ENCODE data around the gene PSG5. TPM values are rescaled to one million over a fixed set of nuclear protein-coding genes. Genes with fewer than 3 reads are reported as not detected.
"Not testable (repeated sequence)": the region's sequence is repeated elsewhere in the genome, so short reads cannot be mapped to it uniquely, and the experiment has no call there.

Gene PSG5
- total RNA-seq, 2 experiments from 2014 or later: not detected

DNA sequence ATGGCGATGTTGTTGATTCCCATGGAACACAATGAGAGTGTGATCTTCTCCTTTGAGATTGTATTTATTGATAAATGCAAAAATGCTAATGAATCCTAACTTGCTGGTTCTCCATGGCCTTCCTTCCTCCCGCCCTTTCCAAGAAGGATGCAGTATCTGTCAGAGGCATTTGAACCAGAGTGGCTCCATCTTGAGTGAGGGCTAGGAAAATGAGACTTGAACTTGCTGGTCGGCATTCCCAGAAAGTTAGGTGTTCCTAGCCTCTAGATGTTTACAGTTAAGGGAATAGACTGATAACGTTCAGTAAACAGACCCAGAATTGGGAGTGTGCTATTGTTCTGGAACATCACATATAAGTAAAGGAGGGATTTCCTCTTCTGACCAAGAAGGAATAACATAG is 59.6 kb downstream of the PSG5 start:
- POLR2A ChIA-PET: no interaction called here
- no peak for DNase-seq
- CTCF ChIA-PET: no interaction called here
- no peaks in the 10 kb centered on the region for H3K4me1 ChIP-seq (ENCODE audit: insufficient read depth, low read length)
- H3K9me3 ChIP-seq (ENCODE audit: control insufficient read depth in 1 of 2, insufficient read depth in 1 of 2, low read length in 2 of 2): no peaks in the 10 kb centered on the region
- H3K4me3 Mint-ChIP-seq: no peak overlapping the region
- intact Hi-C loops (cut with DNase I, micrococcal nuclease): no loop called here
- TF ChIP-seq CTCF (IDR thresholded peaks at IDR 0.05): no peak
- H3K9me3 Mint-ChIP-seq: peaks cover 7% of the 10 kb centered on the region
- no peaks in the 10 kb centered on the region for H3K36me3 ChIP-seq (ENCODE audit: insufficient read depth, low read length)
- H3K4me3 ChIP-seq (ENCODE audit: low read length): no peak overlapping the region
- H3K27me3 ChIP-seq (ENCODE audit: control insufficient read depth in 1 of 2, insufficient read depth in 2 of 2, low read length in 2 of 2): no peaks in the 10 kb centered on the region
- H3K27me3 Mint-ChIP-seq: peaks cover 5% of the 10 kb centered on the region
- no peaks in the 10 kb centered on the region for H3K36me3 Mint-ChIP-seq (ENCODE audit: low read depth)
- no peak overlapping the region for H3K27ac ChIP-seq (ENCODE audit: low read depth in 1 of 2, low read length in 2 of 2)
- H3K27ac Mint-ChIP-seq: no peak overlapping the region
- ATAC-seq (ENCODE audit: poor library complexity): no peak
- no peaks in the 10 kb centered on the region for H3K4me1 Mint-ChIP-seq (ENCODE audit: low read depth)

DNA sequence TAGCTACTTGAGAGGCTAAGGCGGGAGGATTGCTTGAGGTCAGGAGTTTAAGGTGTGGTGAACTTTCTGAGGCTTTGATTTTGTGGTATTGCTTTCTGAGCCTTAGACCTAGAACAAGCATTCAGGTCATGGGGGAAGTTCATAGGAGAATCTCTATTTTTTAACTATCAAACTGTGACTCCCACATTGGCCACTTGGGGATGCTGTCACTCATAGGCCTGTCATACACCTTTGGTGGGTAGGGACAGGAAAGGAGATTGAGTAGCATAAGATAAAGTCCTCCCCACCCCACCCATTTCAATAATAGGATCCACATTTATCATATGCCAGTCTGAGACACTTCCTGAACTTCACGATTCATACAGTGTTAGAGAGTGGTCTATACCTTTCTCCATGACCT is 62.0 kb downstream of the PSG5 start:
- Mint-ChIP-seq H3K27ac (no peak overlapping the region), H3K4me3 (no peak overlapping the region), H3K36me3 (ENCODE audit: low read depth) (no peaks in the 10 kb centered on the region), H3K4me1 (ENCODE audit: low read depth) (no peaks in the 10 kb centered on the region), H3K27me3 (peaks cover 11% of the 10 kb centered on the region), H3K9me3 (peaks cover 9% of the 10 kb centered on the region)
- DNase-seq (no peak), ATAC-seq (ENCODE audit: poor library complexity) (no peak)
- Histone ChIP-seq H3K9me3 (ENCODE audit: control insufficient read depth in 1 of 2, insufficient read depth in 1 of 2, low read length in 2 of 2) (no peaks in the 10 kb centered on the region), H3K4me3 (ENCODE audit: low read length) (no peak overlapping the region), H3K27me3 (ENCODE audit: control insufficient read depth in 1 of 2, insufficient read depth in 2 of 2, low read length in 2 of 2) (no peaks in the 10 kb centered on the region), H3K4me1 (ENCODE audit: insufficient read depth, low read length) (no peaks in the 10 kb centered on the region), H3K27ac (ENCODE audit: low read depth in 1 of 2, low read length in 2 of 2) (no peak overlapping the region), H3K36me3 (ENCODE audit: insufficient read depth, low read length) (no peaks in the 10 kb centered on the region)
- intact Hi-C loops (cut with DNase I, micrococcal nuclease): no loop called here
- POLR2A ChIA-PET: no interaction called here
- CTCF ChIA-PET: no interaction called here
- TF ChIP-seq CTCF (IDR thresholded peaks at IDR 0.05): no peak

GRCh38 chr19:43120433-43121026 is 65.8 kb downstream of the PSG5 start:
- ATAC-seq (ENCODE audit: poor library complexity); H3K4me1 Mint-ChIP-seq (ENCODE audit: low read depth); H3K27ac ChIP-seq (ENCODE audit: low read depth in 1 of 2, low read length in 2 of 2); H3K4me3 Mint-ChIP-seq; CTCF ChIA-PET; POLR2A ChIA-PET; H3K4me1 ChIP-seq (ENCODE audit: insufficient read depth, low read length); H3K27me3 ChIP-seq (ENCODE audit: control insufficient read depth in 1 of 2, insufficient read depth in 2 of 2, low read length in 2 of 2); H3K27ac Mint-ChIP-seq; DNase-seq; H3K9me3 ChIP-seq (ENCODE audit: control insufficient read depth in 1 of 2, insufficient read depth in 1 of 2, low read length in 2 of 2); H3K4me3 ChIP-seq (ENCODE audit: low read length); H3K36me3 Mint-ChIP-seq (ENCODE audit: low read depth); H3K36me3 ChIP-seq (ENCODE audit: insufficient read depth, low read length); intact Hi-C loops (cut with DNase I, micrococcal nuclease): not testable (repeated sequence)
- Mint-ChIP-seq H3K27me3 (peaks cover 11% of the 10 kb centered on the region), H3K9me3 (peaks cover 15% of the 10 kb centered on the region)

DNA sequence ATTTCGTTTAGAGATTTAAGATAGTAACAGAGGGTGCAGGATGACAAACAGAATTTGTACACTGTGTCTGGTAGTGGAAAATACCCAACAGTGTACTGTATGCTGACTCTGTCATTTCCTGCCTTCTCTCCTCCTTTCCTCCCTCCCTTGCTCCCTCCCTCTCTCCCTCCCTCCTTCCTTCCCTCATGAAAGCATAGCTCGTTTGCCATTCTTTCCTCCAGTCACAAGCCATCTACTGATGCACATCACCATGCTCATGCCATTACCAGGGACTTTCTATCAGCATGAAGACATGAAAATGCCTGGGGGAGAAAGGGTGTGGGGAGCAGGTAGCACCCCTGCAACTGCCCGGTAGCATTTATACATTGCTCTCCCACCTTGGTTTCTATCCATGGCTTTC is 66.8 kb downstream of the PSG5 start:
- H3K27me3 ChIP-seq (ENCODE audit: control insufficient read depth in 1 of 2, insufficient read depth in 2 of 2, low read length in 2 of 2); H3K4me1 Mint-ChIP-seq (ENCODE audit: low read depth); POLR2A ChIA-PET; H3K9me3 ChIP-seq (ENCODE audit: control insufficient read depth in 1 of 2, insufficient read depth in 1 of 2, low read length in 2 of 2); CTCF ChIA-PET; H3K27ac Mint-ChIP-seq; H3K4me3 ChIP-seq (ENCODE audit: low read length); H3K27ac ChIP-seq (ENCODE audit: low read depth in 1 of 2, low read length in 2 of 2); DNase-seq; H3K36me3 Mint-ChIP-seq (ENCODE audit: low read depth); intact Hi-C loops (cut with DNase I, micrococcal nuclease); H3K4me1 ChIP-seq (ENCODE audit: insufficient read depth, low read length); H3K4me3 Mint-ChIP-seq; H3K36me3 ChIP-seq (ENCODE audit: insufficient read depth, low read length); ATAC-seq (ENCODE audit: poor library complexity): not testable (repeated sequence)
- Mint-ChIP-seq H3K27me3 (peaks cover 11% of the 10 kb centered on the region), H3K9me3 (peaks cover 19% of the 10 kb centered on the region)

Other genes with a start within 250 kb of the PSG5 start
- not detected for gene PSG7, start 249.3 kb downstream of the PSG5 start, total RNA-seq
- not detected for gene PSG11, start 160.1 kb downstream of the PSG5 start, total RNA-seq
- gene PSG2, start 103.8 kb downstream of the PSG5 start, total RNA-seq: not detected
- not detected for gene PSG4, start 19.1 kb upstream of the PSG5 start, total RNA-seq
- gene PSG9, start 83.0 kb upstream of the PSG5 start, total RNA-seq: not detected
- not detected for gene CD177, start 167.2 kb upstream of the PSG5 start, total RNA-seq
- gene TEX101, start 228.4 kb upstream of the PSG5 start, total RNA-seq: not detected

Data from CD4-positive, alpha-beta T cell (primary cell).